NCI-H128 (cell line): ENCODE measurements around the gene NRP2.

ENCODE experiments used
- DNase-seq: peaks from one replicate; lab custom pipeline; 2025; ENCODE audit not compliant: unreplicated experiment; lab: John Stamatoyannopoulos, UW

NRP2 gene

GRCh38 chr2:205659922-205660321, 22.4 kb upstream of the NRP2 start:
- DNase-seq: no peak

DNA sequence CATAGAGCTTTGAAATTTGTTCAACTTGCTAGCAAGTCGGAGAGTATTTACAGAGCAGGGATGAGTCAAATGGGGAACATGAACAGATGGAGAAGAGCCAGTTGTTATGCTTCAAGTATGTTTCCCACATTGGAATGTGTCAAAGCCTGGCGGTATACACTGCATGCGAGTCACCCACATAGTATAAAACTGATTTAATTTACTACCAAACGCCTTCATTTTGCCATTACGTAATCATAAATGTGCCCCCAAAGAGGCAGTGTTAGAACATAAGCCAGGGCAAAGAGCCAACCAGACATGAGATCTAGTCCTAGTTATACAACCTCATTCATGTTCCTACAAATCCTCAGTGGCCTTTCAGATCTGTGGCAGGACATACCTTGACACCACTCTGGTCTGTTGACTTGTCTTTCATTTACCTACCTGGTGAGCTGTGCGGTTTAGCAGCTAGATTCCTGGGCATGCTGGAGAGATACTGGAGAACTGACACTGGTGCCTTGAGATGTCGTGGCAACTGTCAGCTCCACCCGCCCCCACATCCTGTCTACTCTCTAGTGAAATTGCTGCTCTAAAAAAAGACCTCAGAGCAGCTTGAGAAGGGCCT, 21.7 kb upstream of the NRP2 start:
- DNase-seq: no peak

- DNase-seq: no peak
Measured at GRCh38 chr2:205661281-205661680, 21.0 kb upstream of the NRP2 start.

DNA sequence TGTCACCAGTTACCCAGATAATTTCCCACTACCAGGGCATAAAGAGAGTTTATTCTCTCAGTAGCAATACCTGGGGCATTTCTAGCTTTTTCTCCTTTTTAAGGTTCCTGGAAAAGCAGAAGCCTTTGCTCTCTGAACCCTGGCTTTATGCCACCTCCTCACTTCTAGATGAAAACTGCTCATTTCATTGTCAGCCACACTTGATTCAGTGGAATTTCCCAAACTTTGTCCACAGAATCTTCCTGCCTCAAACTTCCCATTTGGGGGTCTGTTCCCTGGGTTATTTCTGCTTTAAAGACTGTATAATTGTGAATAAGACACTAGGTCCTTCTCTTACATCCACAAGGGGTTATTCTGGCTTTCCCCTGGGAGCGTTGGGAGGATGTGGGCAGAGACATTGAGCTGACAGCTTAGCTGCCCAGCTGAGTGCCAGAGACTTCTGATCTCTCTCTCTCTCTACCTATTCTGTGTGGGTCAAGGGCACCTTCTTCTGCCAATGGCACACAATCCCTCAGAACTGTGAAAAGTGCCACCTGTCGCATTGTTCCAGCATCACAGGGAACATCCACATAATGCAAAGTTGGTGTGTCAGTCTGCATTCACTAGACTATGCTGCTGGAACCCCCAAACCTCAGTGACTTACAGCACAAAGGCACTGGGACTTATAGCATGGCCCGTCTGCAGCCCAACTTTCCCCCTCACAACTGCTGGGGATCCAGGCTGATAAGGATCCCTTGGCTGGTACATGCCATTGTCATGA, 19.9 kb upstream of the NRP2 start:
- DNase-seq: no peak

DNA sequence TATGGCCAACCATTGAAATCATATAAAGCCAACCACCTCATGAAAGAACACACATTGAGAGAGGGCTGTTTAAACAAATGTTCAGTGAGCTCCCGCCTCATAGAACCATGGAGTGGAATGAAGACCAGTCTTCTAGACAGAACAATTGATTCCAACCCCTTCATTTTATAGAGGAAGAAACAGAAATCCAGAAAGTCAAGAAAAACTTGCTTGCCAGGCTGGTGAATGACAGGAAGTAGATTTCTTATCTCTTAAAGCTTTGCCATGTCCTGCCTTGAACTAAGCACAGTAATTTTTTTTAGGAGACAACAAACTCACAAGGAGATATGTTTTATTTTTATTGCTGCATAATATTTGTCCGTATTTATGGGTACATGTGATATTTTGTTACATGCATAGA, 16.5 kb upstream of the NRP2 start:
- no peak for DNase-seq

GRCh38 chr2:205670292-205670691, 12.0 kb upstream of the NRP2 start:
- no peak for DNase-seq

- no peak for DNase-seq
Measured at GRCh38 chr2:205673312-205673711, 9.0 kb upstream of the NRP2 start.

DNA sequence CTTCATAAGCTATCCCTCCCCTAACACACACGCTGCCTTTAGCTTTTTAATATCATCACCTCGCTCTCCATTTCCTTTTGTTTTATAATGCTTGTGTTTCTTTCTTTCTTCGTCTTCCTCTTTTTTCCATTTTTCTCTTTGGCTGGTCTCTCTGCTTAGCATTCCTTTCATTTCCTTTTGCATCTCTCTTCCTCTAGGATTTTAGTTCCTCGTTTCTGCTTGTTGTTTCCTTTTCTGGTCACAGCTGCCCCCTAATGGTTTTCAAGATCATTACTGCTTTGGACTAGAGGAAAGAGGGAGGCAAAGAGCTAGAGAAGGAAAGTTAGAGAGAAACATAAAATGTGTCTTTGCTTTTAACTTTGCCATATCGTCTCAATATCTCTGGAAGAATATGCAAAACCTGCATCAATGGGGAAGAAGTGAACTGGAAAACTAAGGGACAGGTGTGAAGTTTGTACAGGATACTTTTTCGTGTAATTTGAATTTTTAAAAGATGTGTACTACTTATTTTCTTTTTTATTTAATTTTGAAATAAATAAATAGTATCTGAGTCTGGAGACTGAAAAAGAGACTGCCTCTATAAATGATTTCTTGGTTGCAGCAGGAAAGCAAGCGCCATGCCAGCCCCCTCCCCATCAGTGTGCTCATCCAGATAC, 6.3 kb upstream of the NRP2 start:
- DNase-seq: peak; percentile 5

DNA sequence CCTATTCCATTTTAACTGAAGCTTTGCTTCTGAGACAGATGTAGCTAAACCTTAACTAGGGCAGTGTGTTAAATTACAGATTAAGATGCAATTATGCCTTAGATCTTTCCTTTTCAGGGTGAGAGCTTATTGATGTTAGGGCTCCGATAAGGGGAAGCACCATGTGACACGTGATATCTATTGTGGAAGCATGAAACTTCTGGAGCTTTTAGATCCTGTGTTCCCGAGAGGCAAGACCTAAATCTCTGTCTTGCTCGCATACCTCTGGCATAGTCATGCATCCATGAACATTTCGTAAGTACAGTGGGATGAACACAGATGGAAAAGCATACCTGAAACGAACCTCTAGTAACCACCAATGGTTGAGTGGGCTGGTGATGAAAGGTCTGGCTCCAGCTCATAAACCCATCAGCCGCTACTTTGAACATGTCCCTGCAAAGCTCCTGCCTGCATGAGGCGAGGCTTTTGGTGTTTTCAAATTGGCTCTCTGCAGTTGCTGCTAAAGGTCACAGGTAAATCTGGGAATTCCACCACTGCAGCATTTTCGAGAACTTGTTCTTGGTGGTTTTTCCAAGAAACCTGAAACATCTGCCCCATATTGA, 3.7 kb upstream of the NRP2 start:
- no peak for DNase-seq

GRCh38 chr2:205679410-205680009, 2.8 kb upstream of the NRP2 start:
- no peak for DNase-seq

DNA sequence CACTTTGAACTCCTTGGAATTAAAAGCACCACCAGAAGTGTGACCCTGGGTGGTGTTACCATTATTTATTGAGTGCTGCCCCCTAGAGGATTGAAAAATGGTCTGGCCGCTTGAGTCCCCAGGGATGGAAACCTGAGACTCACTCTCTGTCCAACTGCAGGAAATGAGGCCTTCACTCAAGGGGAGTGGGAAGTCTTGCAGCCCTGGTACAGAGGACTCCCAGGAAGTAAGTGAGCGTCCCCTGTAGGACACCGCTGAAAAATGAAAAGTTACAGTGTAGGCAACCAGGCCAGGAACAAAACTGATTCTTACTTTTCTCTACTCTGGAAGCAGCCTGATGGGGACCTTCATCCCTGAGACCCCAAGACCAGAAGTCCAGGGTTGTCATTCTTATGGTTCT, 2.2 kb upstream of the NRP2 start:
- no peak for DNase-seq

GRCh38 chr2:205680903-205681302, 1.4 kb upstream of the NRP2 start:
- DNase-seq: no peak

- DNase-seq: no peak
Measured at GRCh38 chr2:205681401-205682238, 681 bp upstream of the NRP2 start.

GRCh38 chr2:205682971-205683501, 735 bp downstream of the NRP2 start:
- no peak for DNase-seq

DNA sequence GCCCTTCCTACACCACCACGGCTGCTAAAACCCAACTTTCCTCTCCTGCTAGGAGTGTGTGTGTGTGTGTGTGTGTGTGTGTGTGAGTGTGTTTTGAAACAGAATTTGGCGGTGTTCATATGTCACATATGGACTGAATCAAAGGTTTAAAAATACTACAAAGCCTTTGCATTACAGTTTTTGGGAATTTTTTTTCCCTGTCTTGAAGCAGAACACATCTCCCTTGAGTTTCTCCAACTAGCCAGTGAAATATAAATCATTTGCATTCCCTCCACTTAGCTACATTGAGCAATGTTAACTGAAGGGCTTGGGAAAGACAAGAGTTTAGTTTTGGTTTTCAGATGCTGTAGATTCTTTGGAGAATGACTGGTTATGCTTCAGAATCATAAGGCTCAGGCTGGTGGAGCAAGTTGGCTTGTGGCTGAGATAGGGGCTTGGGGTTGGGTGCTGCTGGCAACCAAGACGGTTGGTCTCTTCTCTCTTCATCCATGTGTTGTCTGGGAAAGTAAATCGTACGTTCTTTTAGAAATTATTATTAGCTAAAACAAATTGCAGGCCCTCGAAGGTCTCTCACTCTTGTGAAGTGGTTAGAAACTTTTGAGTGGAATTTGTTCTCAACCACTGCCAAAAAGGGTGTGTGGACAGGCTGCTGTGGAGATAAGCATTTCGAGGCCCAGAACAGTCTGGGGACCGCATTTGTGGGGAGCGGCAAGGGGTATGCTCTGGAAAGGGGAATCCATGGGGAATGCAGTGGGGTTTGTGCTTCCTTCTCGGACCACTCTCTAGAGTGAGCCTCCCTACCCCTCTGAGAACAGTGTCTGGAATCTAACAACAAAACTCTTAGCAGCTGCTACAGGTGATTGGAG, 1.4 kb downstream of the NRP2 start:
- DNase-seq: no peak

GRCh38 chr2:205684871-205685313, 2.6 kb downstream of the NRP2 start:
- no peak for DNase-seq

GRCh38 chr2:205685314-205686055, 3.2 kb downstream of the NRP2 start:
- no peak for DNase-seq

GRCh38 chr2:205686056-205686782, 3.9 kb downstream of the NRP2 start:
- DNase-seq: no peak
